AG04449 (cell line): ENCODE measurements around the gene DDOST.

Source experiments
- CTCF ChIA-PET: fragments of 350-600 bp; formaldehyde crosslinking; extraction: SDS; loops from one replicate; lab custom pipeline; 2021; ENCODE audit warnings: antibody characterized with exemption; lab: Yijun Ruan, JAX
- POLR2A ChIA-PET: fragments of 400-600, 350-600 bp; formaldehyde crosslinking; extraction: SDS; loops from one replicate; lab custom pipeline; 2020; ENCODE audit warnings: antibody characterized with exemption, inconsistent platforms; lab: Yijun Ruan, JAX
- DNase-seq: peaks from one replicate; pipeline ENCODE4 v3.0.0-alpha.2; 2010; ENCODE audit warnings: low read depth, low spot score
- H3K4me3 ChIP-seq: 2 replicates; pipeline ENCODE4 v1.5.1; 2011; ENCODE audit warnings: low read depth, mild to moderate bottlenecking, control low read depth, low read length
- TF ChIP-seq, protein P1 (sequence below): IDR thresholded peaks from one replicate; pipeline ENCODE4 v1.5.1; 2011; ENCODE audit warnings: mild to moderate bottlenecking, moderate library complexity, low read length, control low read depth, inconsistent platforms; ENCODE audit not compliant: insufficient read depth; ENCODE audit errors: missing control alignments

Gene DDOST

DNA sequence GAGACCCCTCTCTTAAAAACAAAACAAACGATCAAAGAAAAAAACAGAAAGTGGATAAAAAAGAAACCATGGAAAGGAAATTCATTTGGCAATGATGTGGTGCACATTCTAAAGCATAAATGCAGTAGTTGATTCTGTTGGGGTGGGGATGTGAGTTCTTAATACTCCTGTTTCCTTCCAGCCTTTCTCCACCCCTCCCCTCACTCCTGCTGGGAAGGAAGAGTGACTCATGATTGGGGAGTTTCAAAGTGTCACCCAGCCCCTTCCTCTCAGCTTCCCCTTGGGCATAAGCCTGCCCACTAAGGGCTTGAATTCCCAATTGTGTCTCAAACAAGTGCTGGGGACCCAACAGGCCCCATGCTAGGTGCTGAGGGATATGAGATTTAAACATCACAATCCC is 34.6 kb downstream of the DDOST start:
- CTCF ChIA-PET, result interaction anchor here (1.1 to 18.7 kb wide), 4 partner anchors 7 to 103 kb away, joined by 3 to 224 read pairs (median 8); partner anchors contain the start of gene PINK1
- DNase-seq, result no peak
- POLR2A ChIA-PET, result no interaction called here
- no peak overlapping the region for H3K4me3 ChIP-seq
- TF ChIP-seq, protein P1, sequence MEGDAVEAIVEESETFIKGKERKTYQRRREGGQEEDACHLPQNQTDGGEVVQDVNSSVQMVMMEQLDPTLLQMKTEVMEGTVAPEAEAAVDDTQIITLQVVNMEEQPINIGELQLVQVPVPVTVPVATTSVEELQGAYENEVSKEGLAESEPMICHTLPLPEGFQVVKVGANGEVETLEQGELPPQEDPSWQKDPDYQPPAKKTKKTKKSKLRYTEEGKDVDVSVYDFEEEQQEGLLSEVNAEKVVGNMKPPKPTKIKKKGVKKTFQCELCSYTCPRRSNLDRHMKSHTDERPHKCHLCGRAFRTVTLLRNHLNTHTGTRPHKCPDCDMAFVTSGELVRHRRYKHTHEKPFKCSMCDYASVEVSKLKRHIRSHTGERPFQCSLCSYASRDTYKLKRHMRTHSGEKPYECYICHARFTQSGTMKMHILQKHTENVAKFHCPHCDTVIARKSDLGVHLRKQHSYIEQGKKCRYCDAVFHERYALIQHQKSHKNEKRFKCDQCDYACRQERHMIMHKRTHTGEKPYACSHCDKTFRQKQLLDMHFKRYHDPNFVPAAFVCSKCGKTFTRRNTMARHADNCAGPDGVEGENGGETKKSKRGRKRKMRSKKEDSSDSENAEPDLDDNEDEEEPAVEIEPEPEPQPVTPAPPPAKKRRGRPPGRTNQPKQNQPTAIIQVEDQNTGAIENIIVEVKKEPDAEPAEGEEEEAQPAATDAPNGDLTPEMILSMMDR, result no peak

DNA sequence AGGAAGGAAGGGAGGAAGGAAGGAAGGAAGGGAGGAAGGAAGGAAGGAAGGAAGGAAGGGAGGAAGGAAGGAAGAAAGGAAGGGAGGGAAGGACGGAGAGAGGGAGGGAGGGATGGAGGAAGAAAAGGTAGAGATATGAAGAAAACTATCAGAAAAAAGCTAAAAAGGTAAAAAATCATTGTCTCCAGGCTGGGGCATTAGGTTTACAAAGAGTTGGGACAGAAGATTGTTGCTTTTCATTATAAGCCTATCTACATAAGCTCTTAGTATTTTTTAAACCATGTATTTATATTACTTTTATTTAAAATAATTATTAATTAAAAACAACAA is 35.1 kb downstream of the DDOST start:
- POLR2A ChIA-PET, result no interaction called here
- TF ChIP-seq, protein P1, result no peak
- no peak for DNase-seq
- no peak overlapping the region for H3K4me3 ChIP-seq
- CTCF ChIA-PET, result interaction anchor here (1.1 to 18.7 kb wide), 4 partner anchors 7 to 16 kb away, joined by 3 to 224 read pairs (median 8); partner anchors contain the start of gene PINK1

DNA sequence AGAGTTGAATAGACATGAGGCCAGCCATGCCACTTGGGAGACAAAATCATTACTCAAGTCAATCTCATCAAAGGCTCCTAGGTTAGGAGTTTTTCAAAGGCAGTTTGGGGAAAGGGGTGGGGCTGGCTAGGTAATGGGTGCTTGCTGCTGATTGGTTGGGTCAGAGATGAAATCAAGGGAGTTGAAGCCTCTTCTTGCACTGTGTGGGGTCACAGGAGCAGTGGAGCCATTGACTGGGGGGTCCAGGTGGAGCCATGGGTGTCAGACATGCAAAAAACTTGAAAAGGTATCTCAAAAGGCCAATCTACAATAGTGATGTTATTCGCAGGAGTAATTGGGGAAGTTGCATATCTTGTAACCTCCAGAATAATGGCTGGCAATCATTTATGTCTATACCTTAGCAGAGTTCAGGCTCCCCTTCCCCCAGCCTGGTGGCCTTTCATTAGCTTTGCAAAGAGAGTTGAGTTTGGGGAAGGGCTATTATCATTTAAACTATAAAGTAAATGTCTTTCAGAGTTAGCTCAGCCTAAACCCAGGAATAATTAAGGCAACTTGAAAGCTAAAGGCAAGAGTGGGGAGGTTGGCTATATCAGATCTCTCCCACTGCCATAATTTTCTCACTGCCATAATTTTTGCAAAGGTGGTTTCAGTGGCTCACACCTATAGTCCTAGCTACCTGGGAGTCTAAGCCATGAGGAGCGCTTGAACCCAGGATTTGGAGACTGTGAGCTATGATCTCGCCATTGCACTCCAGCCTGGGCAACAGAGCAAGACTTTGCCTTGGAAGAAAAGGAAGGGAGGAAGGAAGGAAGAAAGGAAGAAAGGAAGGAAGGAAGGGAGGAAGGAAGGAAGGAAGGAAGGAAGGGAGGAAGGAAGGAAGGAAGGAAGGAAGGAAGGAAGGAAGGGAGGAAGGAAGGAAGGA is 35.7 kb downstream of the DDOST start:
- TF ChIP-seq, protein P1, result no peak
- no peak for DNase-seq
- no peak overlapping the region for H3K4me3 ChIP-seq
- POLR2A ChIA-PET, result no interaction called here
- CTCF ChIA-PET, result interaction anchor here (0.8 to 18.7 kb wide), 6 partner anchors 8 to 104 kb away, joined by 3 to 224 read pairs (median 7); partner anchors contain the start of gene PINK1

DNA sequence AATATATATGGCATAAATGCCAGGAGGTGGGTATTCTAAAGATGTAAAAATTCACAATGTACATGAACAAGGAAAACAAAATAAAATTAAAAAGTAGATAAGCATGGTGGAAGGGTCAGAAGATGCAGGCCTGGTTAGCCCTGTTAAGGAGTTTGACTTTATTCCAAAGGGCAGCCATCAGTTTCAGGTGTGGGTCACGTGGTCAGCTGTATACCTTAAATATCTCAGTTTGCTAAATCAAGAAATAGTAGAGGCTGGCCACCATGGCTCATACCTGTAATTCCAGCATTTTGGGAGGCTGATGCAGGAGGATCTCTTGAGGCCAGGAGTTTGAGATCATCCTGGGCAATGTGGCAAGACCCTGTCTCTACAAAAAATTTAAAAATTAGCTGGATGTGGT is 36.5 kb downstream of the DDOST start:
- ChIA-PET CTCF (interaction anchor here (1.7 to 18.7 kb wide), 4 partner anchors 9 to 50 kb away, joined by 6 to 224 read pairs (median 8); partner anchors contain the start of gene PINK1), POLR2A (interaction anchor here (0.6 kb wide), 1 partner anchor 21 kb away, joined by 3 read pairs; no protein-coding TSS in a partner anchor)
- H3K4me3 ChIP-seq, result no peak overlapping the region
- no peak for DNase-seq
- TF ChIP-seq, protein P1, result no peak

DNA sequence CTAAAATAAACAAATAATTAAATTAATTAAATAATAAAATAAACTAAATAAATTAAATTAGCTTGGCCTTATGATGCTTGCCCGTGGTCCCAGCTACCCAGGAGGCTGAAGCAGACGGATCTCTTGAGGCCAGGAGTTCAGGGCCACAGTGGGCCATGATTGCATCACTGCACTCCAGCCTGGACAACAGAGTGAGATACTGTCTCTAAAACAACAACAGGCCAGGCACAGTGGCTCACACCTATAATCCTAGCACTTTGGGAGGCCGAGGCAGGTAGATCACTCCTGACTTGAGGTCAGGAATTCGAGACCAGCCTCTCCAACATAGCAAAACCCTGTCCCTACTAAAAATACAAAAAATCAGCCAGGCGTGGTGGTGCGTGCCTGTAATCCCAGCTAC is 40.2 kb downstream of the DDOST start:
- POLR2A ChIA-PET, result no interaction called here

More for the DNA sequence above, 40.2 kb downstream of the DDOST start:
- TF ChIP-seq, protein P1, result no peak
- CTCF ChIA-PET, result interaction anchor here (1.7 to 18.7 kb wide), 3 partner anchors 12 to 46 kb away, joined by 4 to 224 read pairs (median 10); partner anchors contain the start of gene PINK1
- H3K4me3 ChIP-seq, result no peak overlapping the region
- DNase-seq, result no peak
